PC-9 (cell line): ENCODE measurements around the gene DNAJC5. TPM values are rescaled to one million over a fixed set of nuclear protein-coding genes. Genes with fewer than 3 reads are reported as not detected.
"Not testable (repeated sequence)": the region's sequence is repeated elsewhere in the genome, so short reads cannot be mapped to it uniquely, and the experiment has no call there.

Experiments
- BruUV-seq: library from RNA; stranded (reverse); fragments of 400-500 nt; replicated peaks from 2 replicates; lab custom pipeline; 2021; lab: Mats Ljungman, UMichigan
- CTCF ChIA-PET: fragments of 300-600 bp; sonication (Branson Sonifier 250); formaldehyde crosslinking; loops from one replicate; lab custom pipeline; 2022; ENCODE audit warnings: antibody characterized with exemption; lab: Charles Lee
- POLR2A ChIA-PET: fragments of 300-600 bp; sonication (Branson Sonifier 250); formaldehyde crosslinking; loops from one replicate; lab custom pipeline; 2022; ENCODE audit warnings: antibody characterized with exemption; ENCODE audit not compliant: unreplicated experiment; lab: Charles Lee
- DNase-seq, 2 experiments: peaks; one replicate each; pipeline versions ENCODE4 v3.0.0 to v3.0.0-alpha.2; 2015 to 2022; ENCODE audit warnings: mixed read lengths in 1 of 2
- H2AFZ ChIP-seq: fragments of 200-600 bp; sonication (generic); 2 replicates; pipeline ENCODE4 v1.8.1; 2017; ENCODE audit warnings: antibody characterized with exemption
- H3F3A ChIP-seq: fragments of 200-600 bp; sonication (generic); 2 replicates; pipeline ENCODE4 v1.8.1; 2017; ENCODE audit warnings: antibody characterized with exemption, mild to moderate bottlenecking, low read depth; ENCODE audit not compliant: insufficient read depth
- H3K27ac ChIP-seq: fragments of 200-600 bp; sonication (generic); 2 replicates; pipeline ENCODE4 v1.6.1; 2016; ENCODE audit warnings: mixed run types
- H3K27me3 ChIP-seq: fragments of 200-600 bp; sonication (generic); 2 replicates; pipeline ENCODE4 v1.6.1; 2016; ENCODE audit warnings: low read depth, mixed run types; ENCODE audit not compliant: insufficient read depth
- H3K36me3 ChIP-seq: fragments of 200-600 bp; sonication (generic); 2 replicates; pipeline ENCODE4 v1.6.1; 2016; ENCODE audit warnings: low read depth, mixed run types
- H3K4me1 ChIP-seq: fragments of 200-600 bp; sonication (generic); replicated peaks from 2 replicates; pipeline ENCODE4 v1.6.1; 2016; ENCODE audit warnings: mixed run types; ENCODE audit not compliant: insufficient read depth
- H3K4me2 ChIP-seq: fragments of 200-600 bp; sonication (generic); 2 replicates; pipeline ENCODE4 v1.6.1; 2017; ENCODE audit warnings: mixed run types
- H3K4me3 ChIP-seq: fragments of 200-600 bp; sonication (generic); 2 replicates; pipeline ENCODE4 v1.6.1; 2016; ENCODE audit warnings: mixed run types
- H3K79me2 ChIP-seq: fragments of 200-600 bp; sonication (generic); 2 replicates; pipeline ENCODE4 v1.6.1; 2017; ENCODE audit warnings: low read depth, mixed run types
- H3K9me2 ChIP-seq: fragments of 200-600 bp; sonication (generic); 2 replicates; pipeline ENCODE4 v1.8.1; 2017; ENCODE audit warnings: mild to moderate bottlenecking; ENCODE audit not compliant: insufficient read depth
- H3K9me3 ChIP-seq: fragments of 200-600 bp; sonication (generic); 2 replicates; pipeline ENCODE4 v1.8.1; 2016; ENCODE audit warnings: low read depth; ENCODE audit not compliant: insufficient read depth
- H4K20me1 ChIP-seq: fragments of 200-600 bp; sonication (generic); 2 replicates; pipeline ENCODE4 v1.8.1; 2017; ENCODE audit not compliant: insufficient read depth
- CTCF ChIP-seq: fragments of 200-600 bp; sonication (generic); conservative IDR thresholded peaks from 2 replicates; pipeline ENCODE4 v1.6.1; 2017; ENCODE audit warnings: mixed run types, antibody characterized with exemption, mild to moderate bottlenecking, moderate library complexity
- EZH2 ChIP-seq: fragments of 200-600 bp; sonication (generic); IDR thresholded peaks from 2 replicates; pipeline ENCODE4 v1.8.0; 2017; ENCODE audit warnings: antibody characterized with exemption, low read depth
- intact Hi-C: fragments of 100-400 bp; cut with micrococcal nuclease; formaldehyde crosslinking; loops from one replicate; pipeline ENCODE4 v1.10.0; 2022; ENCODE audit not compliant: unreplicated experiment
- total RNA-seq: library from RNA; stranded (reverse); gene quantifications from 2 replicates; pipeline ENCODE4 v1.2.3, GENCODE V29; 2021

The DNAJC5 gene
- total RNA-seq, 1 experiment from 2014 or later, result 48.1 TPM

- H4K20me1 ChIP-seq, result peaks cover 85% of the 10 kb centered on the region
- ChIA-PET CTCF (interaction anchor here (0.6 kb wide), 1 partner anchor 69 kb away, joined by 3 read pairs; no protein-coding TSS in a partner anchor), POLR2A (interaction anchor here (0.6 to 0.8 kb wide), 2 partner anchors 81 to 228 kb away, joined by 4 to 8 read pairs; no protein-coding TSS in a partner anchor)
- DNase-seq, result peak in 1 of 2 experiments; percentile 64
- peaks cover 16% of the 10 kb centered on the region; the same call in 1 of the 2 replicates for H3F3A ChIP-seq
- H3K36me3 ChIP-seq, result peaks cover 13% of the 10 kb centered on the region
- no peaks in the 10 kb centered on the region for H3K9me2 ChIP-seq
- H3K4me2 ChIP-seq, result no peak overlapping the region
- intact Hi-C loops, result no loop called here
- H3K27ac ChIP-seq, result peak overlapping the region; percentile 12; the same call in 1 of the 2 replicates
- no peak overlapping the region for H3K4me3 ChIP-seq
- no peak overlapping the region for H2AFZ ChIP-seq
- H3K9me3 ChIP-seq, result no peaks in the 10 kb centered on the region
- no peaks in the 10 kb centered on the region for H3K27me3 ChIP-seq
- H3K79me2 ChIP-seq, result peaks cover 95% of the 10 kb centered on the region
- TF ChIP-seq EZH2 (no peak), CTCF (no peak)
- no peaks in the 10 kb centered on the region for H3K4me1 ChIP-seq
- BruUV-seq, result no TSS peak
These were observed 16.2 kb downstream of the DNAJC5 start for GRCh38 chr20:63911176-63911575.

DNA sequence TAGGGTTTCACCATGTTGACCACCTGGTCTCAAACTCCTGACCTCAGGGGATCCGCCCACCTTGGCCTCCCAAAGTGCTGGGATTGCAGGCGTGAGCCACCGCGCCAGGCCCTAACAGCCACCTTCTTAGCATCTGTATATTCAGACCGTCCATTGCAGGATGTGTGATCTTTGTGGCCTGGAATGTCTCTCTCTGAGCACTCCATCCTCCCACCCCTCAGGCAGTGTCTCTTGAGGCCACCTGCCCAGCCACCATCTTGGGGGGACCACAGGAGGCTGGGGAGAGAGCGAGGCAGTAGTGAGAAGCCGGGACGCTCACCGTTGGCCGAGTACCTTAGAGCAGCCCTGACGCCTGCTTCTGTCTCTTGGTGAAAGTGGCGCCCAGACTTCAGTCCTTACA, 18.8 kb downstream of the DNAJC5 start:
- peaks cover 85% of the 10 kb centered on the region for H3K79me2 ChIP-seq
- no peaks in the 10 kb centered on the region for H3K9me3 ChIP-seq
- H4K20me1 ChIP-seq, result peaks cover 82% of the 10 kb centered on the region
- no peaks in the 10 kb centered on the region for H3K4me1 ChIP-seq
- H3F3A ChIP-seq, result peaks cover 24% of the 10 kb centered on the region; the same call in 1 of the 2 replicates
- H3K4me2 ChIP-seq, result no peak overlapping the region
- TF ChIP-seq EZH2, result no peak
- H3K27ac ChIP-seq, result no peak overlapping the region
- no peak for DNase-seq
- H3K27me3 ChIP-seq, result no peaks in the 10 kb centered on the region
- no TSS peak for BruUV-seq
- ChIA-PET POLR2A (no interaction called here), CTCF (no interaction called here)
- no peaks in the 10 kb centered on the region for H3K9me2 ChIP-seq
- intact Hi-C loops, result no loop called here
- H3K36me3 ChIP-seq, result peaks cover 15% of the 10 kb centered on the region
- no peak overlapping the region for H3K4me3 ChIP-seq
- H2AFZ ChIP-seq, result no peak overlapping the region

DNA sequence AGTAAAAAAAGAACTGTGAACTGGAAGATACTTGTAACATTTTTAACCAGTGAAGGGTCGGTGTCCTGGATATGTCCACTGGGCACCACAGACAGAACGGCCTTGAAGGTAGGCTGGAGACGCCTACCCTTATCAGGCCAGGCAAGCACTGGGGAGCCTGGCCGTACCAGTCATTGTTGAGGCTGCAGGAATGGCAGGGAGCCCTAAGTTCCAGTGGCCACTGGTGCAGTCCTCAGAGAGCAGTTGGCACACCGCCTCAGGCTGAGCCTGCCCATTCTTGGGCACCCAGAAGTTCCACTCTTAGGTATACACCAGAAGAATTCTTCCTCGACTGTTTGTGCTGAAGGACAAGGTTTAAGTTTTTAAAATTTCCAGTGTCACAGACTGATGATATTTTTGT, 20.5 kb downstream of the DNAJC5 start:
- no peak overlapping the region for H3K4me3 ChIP-seq
- POLR2A ChIA-PET, result no interaction called here
- no peaks in the 10 kb centered on the region for H3K4me1 ChIP-seq
- H3K4me2 ChIP-seq, result no peak overlapping the region
- H4K20me1 ChIP-seq, result peaks cover 66% of the 10 kb centered on the region
- no TSS peak for BruUV-seq
- H2AFZ ChIP-seq, result no peak overlapping the region
- intact Hi-C loops, result no loop called here
- CTCF ChIA-PET, result interaction anchor here (0.6 kb wide), 1 partner anchor 54 kb away, joined by 4 read pairs; no protein-coding TSS in a partner anchor
- H3K9me2 ChIP-seq, result no peaks in the 10 kb centered on the region
- H3K27ac ChIP-seq, result no peak overlapping the region
- peaks cover 22% of the 10 kb centered on the region; the same call in 1 of the 2 replicates for H3F3A ChIP-seq
- peaks cover 68% of the 10 kb centered on the region for H3K79me2 ChIP-seq
- peaks cover 19% of the 10 kb centered on the region for H3K36me3 ChIP-seq
- no peak for DNase-seq
- no peaks in the 10 kb centered on the region for H3K9me3 ChIP-seq
- no peak for TF ChIP-seq EZH2
- TF ChIP-seq CTCF, result no peak
- no peaks in the 10 kb centered on the region for H3K27me3 ChIP-seq

DNA sequence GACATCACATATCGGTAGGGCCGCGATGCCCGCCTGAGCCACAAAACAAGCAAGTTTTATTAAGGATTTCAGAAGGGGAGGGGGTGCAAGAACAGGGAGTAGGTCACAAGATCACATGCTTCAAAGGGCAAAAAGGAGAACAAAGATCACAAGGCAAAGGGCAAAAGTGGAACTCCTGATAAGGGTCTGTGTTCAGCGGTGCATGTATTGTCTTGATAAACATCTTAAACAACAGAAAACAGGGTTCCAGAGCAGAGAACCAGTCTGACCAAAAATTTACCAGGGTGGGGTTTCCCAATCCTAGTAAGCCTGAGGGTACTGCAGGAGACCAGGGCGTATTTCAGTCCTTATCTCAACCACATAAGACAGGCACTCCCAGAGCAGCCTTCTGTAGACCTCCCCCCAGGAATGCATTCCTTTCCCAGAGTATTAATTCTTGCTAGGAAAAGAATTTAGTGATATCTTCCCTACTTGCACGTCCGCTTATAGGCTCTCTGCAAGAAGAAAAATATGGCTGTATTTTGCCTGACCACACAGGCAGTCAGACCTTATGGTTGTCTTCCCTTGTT, 21.5 kb downstream of the DNAJC5 start:
- H2AFZ ChIP-seq, H3K27me3 ChIP-seq, H3K27ac ChIP-seq, POLR2A ChIA-PET, BruUV-seq, H3K4me3 ChIP-seq, H3K4me1 ChIP-seq, H3K9me3 ChIP-seq, H3K9me2 ChIP-seq, DNase-seq, H3K4me2 ChIP-seq, intact Hi-C loops, CTCF ChIA-PET: not testable (repeated sequence)
- Histone ChIP-seq H4K20me1 (peaks cover 64% of the 10 kb centered on the region), H3K36me3 (peaks cover 19% of the 10 kb centered on the region), H3K79me2 (peaks cover 60% of the 10 kb centered on the region), H3F3A (peaks cover 22% of the 10 kb centered on the region; the same call in 1 of the 2 replicates)
